ENCODE results near the gene USP13. TPM values are rescaled to one million over a fixed set of nuclear protein-coding genes. Genes with fewer than 3 reads are reported as not detected.

USP13 gene
- total and polyA plus RNA-seq, 2 experiments from 2014 or later, result 9.6 to 22.7 TPM

GRCh38 chr3:179660872-179661271, 8.0 kb downstream of the USP13 start:
- no peak overlapping the region for H3K27ac ChIP-seq (ENCODE audit: low read depth)
- Mint-ChIP-seq H3K27ac (no peak overlapping the region), H3K27me3 (ENCODE audit: insufficient read depth, low read depth, poor library complexity) (peaks cover 2% of the 10 kb centered on the region), H3K9me3 (no peaks in the 10 kb centered on the region), H3K4me3 (no peak overlapping the region), H3K4me1 (peaks cover 35% of the 10 kb centered on the region), H3K36me3 (ENCODE audit: low read depth) (peaks cover 5% of the 10 kb centered on the region; the same call in 2 of the 3 replicates)
- no peak overlapping the region for H2AFZ ChIP-seq
- TF ChIP-seq ZNF331 (CRISPR knock-in tag; IDR thresholded peaks at IDR 0.05; ENCODE audit: low read depth) (no peak), POLR2AphosphoS5 (IDR thresholded peaks at IDR 0.05; ENCODE audit: low read depth) (no peak), REST (IDR thresholded peaks at IDR 0.05; ENCODE audit: unreplicated experiment) (no peak), JUNB (IDR thresholded peaks at IDR 0.05; ENCODE audit: unreplicated experiment) (no peak), ETS1 (IDR thresholded peaks at IDR 0.05) (no peak), CREB1 (CRISPR knock-in tag; IDR thresholded peaks at IDR 0.05; ENCODE audit: low read depth) (no peak), EZH2phosphoT487 (IDR thresholded peaks at IDR 0.05; ENCODE audit: unreplicated experiment) (no peak), STAT1 (IDR thresholded peaks at IDR 0.05; ENCODE audit: unreplicated experiment) (no peak), CTCF (conservative IDR thresholded peaks at IDR 0.05; ENCODE audit: low read depth in 2 of 2) (no peak), ZNF114 (CRISPR knock-in tag; IDR thresholded peaks at IDR 0.05) (no peak), NANOG (IDR thresholded peaks at IDR 0.05; ENCODE audit: borderline replicate concordance) (no peak), EZH2 (IDR thresholded peaks at IDR 0.05; ENCODE audit: low read depth, unreplicated experiment) (no peak)
- TF ChIP-seq, protein P1, sequence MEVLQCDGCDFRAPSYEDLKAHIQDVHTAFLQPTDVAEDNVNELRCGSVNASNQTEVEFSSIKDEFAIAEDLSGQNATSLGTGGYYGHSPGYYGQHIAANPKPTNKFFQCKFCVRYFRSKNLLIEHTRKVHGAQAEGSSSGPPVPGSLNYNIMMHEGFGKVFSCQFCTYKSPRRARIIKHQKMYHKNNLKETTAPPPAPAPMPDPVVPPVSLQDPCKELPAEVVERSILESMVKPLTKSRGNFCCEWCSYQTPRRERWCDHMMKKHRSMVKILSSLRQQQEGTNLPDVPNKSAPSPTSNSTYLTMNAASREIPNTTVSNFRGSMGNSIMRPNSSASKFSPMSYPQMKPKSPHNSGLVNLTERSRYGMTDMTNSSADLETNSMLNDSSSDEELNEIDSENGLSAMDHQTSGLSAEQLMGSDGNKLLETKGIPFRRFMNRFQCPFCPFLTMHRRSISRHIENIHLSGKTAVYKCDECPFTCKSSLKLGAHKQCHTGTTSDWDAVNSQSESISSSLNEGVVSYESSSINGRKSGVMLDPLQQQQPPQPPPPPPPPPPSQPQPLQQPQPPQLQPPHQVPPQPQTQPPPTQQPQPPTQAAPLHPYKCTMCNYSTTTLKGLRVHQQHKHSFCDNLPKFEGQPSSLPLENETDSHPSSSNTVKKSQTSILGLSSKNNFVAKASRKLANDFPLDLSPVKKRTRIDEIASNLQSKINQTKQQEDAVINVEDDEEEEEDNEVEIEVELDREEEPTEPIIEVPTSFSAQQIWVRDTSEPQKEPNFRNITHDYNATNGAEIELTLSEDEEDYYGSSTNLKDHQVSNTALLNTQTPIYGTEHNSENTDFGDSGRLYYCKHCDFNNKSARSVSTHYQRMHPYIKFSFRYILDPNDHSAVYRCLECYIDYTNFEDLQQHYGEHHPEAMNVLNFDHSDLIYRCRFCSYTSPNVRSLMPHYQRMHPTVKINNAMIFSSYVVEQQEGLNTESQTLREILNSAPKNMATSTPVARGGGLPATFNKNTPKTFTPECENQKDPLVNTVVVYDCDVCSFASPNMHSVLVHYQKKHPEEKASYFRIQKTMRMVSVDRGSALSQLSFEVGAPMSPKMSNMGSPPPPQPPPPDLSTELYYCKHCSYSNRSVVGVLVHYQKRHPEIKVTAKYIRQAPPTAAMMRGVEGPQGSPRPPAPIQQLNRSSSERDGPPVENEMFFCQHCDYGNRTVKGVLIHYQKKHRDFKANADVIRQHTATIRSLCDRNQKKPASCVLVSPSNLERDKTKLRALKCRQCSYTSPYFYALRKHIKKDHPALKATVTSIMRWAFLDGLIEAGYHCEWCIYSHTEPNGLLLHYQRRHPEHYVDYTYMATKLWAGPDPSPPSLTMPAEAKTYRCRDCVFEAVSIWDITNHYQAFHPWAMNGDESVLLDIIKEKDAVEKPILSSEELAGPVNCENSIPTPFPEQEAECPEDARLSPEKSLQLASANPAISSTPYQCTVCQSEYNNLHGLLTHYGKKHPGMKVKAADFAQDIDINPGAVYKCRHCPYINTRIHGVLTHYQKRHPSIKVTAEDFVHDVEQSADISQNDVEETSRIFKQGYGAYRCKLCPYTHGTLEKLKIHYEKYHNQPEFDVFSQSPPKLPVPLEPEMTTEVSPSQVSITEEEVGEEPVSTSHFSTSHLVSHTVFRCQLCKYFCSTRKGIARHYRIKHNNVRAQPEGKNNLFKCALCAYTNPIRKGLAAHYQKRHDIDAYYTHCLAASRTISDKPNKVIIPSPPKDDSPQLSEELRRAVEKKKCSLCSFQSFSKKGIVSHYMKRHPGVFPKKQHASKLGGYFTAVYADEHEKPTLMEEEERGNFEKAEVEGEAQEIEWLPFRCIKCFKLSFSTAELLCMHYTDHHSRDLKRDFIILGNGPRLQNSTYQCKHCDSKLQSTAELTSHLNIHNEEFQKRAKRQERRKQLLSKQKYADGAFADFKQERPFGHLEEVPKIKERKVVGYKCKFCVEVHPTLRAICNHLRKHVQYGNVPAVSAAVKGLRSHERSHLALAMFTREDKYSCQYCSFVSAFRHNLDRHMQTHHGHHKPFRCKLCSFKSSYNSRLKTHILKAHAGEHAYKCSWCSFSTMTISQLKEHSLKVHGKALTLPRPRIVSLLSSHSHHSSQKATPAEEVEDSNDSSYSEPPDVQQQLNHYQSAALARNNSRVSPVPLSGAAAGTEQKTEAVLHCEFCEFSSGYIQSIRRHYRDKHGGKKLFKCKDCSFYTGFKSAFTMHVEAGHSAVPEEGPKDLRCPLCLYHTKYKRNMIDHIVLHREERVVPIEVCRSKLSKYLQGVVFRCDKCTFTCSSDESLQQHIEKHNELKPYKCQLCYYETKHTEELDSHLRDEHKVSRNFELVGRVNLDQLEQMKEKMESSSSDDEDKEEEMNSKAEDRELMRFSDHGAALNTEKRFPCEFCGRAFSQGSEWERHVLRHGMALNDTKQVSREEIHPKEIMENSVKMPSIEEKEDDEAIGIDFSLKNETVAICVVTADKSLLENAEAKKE (CRISPR knock-in tag; IDR thresholded peaks at IDR 0.05), result no peak
- H3K79me2 ChIP-seq (replicated peaks; ENCODE audit: insufficient read depth), result peaks cover 100% of the 10 kb centered on the region
- H3K27me3 ChIP-seq (ENCODE audit: insufficient read depth), result no peaks in the 10 kb centered on the region
- peaks cover 19% of the 10 kb centered on the region; the same call in 1 of the 2 replicates for H3K4me1 ChIP-seq (ENCODE audit: insufficient read depth)
- no peaks in the 10 kb centered on the region for H3K9me2 ChIP-seq (ENCODE audit: insufficient read depth)
- DNase-seq (ENCODE audit: low spot score) (no peak), ATAC-seq (no peak)
- H3K36me3 ChIP-seq (ENCODE audit: insufficient read depth), result no peaks in the 10 kb centered on the region
- no peak overlapping the region for H3K4me3 ChIP-seq
- H3K4me2 ChIP-seq, result no peak overlapping the region
- peaks cover 50% of the 10 kb centered on the region for H4K20me1 ChIP-seq (replicated peaks; ENCODE audit: insufficient read depth)
- H3F3A ChIP-seq (replicated peaks; ENCODE audit: low read depth), result no peaks in the 10 kb centered on the region
